ENCODE measurements around the gene TERB2.
"Not testable (repeated sequence)": the region's sequence is repeated elsewhere in the genome, so short reads cannot be mapped to it uniquely, and the experiment has no call there.

GRCh38 chr15:44984144-44984543 is 27.7 kb downstream of the TERB2 start:
- TF ChIP-seq REPIN1 (tag by site-specific recombination; IDR thresholded peaks at IDR 0.05; ENCODE audit: low read depth); ZNF362 (tag by site-specific recombination; IDR thresholded peaks at IDR 0.05); CTCF (tag by site-specific recombination; IDR thresholded peaks at IDR 0.05); ZNF704 (tag by site-specific recombination; IDR thresholded peaks at IDR 0.05); ZNF623 (tag by site-specific recombination; IDR thresholded peaks at IDR 0.05); ZNF350 (tag by site-specific recombination; IDR thresholded peaks at IDR 0.05); ZBTB44 (tag by site-specific recombination; IDR thresholded peaks at IDR 0.05); ZNF2 (tag by site-specific recombination; IDR thresholded peaks at IDR 0.05); ZNF530 (tag by site-specific recombination; IDR thresholded peaks at IDR 0.05; ENCODE audit: low read depth): not testable (repeated sequence)

Data from HEK293 (cell line).